Tibial nerve (tissue), 3 donors: ENCODE results near the gene ABHD17B.

Source experiments
- POLR2A ChIP-seq, 2 donors: fragments of 450-650 bp; IDR thresholded peaks; one replicate each; pipeline ENCODE4 v1.6.1; 2017; ENCODE audit warnings: antibody characterized with exemption in 2 of 2, mild to moderate bottlenecking in 2 of 2, moderate library complexity in 2 of 2
- TF ChIP-seq, protein P1 (sequence below), 5 experiments: fragments of 200-600 bp in 3 of 5; fragments of 450-650 bp in 2 of 5; sonication (generic) in 3 of 5; IDR thresholded peaks; one replicate each; pipeline ENCODE4 v1.5.1; 2016 to 2019; ENCODE audit warnings: antibody characterized with exemption in 5 of 5, mild to moderate bottlenecking in 3 of 5, moderate library complexity in 2 of 5

DNA sequence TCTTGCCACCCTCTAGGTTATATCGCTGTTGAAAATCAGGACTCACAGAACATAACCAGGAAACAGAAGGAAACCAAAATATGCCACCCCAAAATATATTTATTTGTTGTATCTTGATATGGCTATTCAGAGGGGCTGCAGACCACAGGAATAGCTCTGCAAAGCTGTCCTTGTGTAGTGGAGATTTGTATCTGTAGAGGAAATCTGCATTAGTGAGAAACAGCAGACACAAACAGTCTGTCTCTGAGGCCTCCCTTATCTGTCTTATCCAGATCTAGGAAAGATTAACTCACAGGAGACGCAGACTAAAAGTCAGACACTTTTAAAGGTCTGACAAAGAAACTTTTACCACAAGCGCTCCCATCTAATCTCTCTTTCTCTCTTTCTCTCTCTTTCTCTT is 88.5 kb downstream of the ABHD17B start:
- TF ChIP-seq, protein P1, sequence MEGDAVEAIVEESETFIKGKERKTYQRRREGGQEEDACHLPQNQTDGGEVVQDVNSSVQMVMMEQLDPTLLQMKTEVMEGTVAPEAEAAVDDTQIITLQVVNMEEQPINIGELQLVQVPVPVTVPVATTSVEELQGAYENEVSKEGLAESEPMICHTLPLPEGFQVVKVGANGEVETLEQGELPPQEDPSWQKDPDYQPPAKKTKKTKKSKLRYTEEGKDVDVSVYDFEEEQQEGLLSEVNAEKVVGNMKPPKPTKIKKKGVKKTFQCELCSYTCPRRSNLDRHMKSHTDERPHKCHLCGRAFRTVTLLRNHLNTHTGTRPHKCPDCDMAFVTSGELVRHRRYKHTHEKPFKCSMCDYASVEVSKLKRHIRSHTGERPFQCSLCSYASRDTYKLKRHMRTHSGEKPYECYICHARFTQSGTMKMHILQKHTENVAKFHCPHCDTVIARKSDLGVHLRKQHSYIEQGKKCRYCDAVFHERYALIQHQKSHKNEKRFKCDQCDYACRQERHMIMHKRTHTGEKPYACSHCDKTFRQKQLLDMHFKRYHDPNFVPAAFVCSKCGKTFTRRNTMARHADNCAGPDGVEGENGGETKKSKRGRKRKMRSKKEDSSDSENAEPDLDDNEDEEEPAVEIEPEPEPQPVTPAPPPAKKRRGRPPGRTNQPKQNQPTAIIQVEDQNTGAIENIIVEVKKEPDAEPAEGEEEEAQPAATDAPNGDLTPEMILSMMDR (IDR thresholded peaks at IDR 0.05): no peak
- no peak for TF ChIP-seq POLR2A (IDR thresholded peaks at IDR 0.05)
